ENCODE data around the gene P2RY8.

DNA sequence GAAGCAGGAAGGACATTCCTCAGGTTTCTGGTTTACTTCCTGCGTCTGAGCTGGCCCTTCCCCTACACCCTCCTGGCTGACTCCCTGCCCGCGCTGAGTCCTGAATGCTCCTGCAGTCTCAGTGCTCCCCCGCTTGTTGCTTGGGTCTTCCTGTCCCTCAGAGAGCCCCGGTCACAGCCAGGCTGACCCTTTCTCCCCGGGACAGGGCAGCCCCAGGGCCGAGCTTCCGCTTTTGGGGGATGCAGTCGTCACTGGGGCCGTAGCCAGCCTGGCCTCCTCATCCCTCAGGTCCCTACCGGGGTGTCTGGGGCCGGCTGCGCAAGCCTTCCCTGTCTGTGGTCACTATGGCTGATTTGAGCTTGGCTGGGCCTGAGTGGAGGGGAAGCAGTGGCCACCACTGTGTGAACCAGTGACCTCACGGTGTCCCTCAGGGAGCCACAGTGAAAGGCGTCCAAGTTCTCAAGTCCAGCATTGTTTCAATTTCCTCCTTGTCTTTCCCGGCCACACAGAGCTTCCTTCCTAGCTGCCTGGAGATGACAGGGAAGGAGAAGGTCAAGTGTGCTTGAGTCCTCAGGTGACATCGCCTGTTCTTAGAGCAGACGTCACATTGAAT is 50.1 kb downstream of the P2RY8 start:
- TF ChIP-seq, protein P1, sequence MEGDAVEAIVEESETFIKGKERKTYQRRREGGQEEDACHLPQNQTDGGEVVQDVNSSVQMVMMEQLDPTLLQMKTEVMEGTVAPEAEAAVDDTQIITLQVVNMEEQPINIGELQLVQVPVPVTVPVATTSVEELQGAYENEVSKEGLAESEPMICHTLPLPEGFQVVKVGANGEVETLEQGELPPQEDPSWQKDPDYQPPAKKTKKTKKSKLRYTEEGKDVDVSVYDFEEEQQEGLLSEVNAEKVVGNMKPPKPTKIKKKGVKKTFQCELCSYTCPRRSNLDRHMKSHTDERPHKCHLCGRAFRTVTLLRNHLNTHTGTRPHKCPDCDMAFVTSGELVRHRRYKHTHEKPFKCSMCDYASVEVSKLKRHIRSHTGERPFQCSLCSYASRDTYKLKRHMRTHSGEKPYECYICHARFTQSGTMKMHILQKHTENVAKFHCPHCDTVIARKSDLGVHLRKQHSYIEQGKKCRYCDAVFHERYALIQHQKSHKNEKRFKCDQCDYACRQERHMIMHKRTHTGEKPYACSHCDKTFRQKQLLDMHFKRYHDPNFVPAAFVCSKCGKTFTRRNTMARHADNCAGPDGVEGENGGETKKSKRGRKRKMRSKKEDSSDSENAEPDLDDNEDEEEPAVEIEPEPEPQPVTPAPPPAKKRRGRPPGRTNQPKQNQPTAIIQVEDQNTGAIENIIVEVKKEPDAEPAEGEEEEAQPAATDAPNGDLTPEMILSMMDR (tag by site-specific recombination; IDR thresholded peaks at IDR 0.05) = no peak
- TF ChIP-seq, protein P2, sequence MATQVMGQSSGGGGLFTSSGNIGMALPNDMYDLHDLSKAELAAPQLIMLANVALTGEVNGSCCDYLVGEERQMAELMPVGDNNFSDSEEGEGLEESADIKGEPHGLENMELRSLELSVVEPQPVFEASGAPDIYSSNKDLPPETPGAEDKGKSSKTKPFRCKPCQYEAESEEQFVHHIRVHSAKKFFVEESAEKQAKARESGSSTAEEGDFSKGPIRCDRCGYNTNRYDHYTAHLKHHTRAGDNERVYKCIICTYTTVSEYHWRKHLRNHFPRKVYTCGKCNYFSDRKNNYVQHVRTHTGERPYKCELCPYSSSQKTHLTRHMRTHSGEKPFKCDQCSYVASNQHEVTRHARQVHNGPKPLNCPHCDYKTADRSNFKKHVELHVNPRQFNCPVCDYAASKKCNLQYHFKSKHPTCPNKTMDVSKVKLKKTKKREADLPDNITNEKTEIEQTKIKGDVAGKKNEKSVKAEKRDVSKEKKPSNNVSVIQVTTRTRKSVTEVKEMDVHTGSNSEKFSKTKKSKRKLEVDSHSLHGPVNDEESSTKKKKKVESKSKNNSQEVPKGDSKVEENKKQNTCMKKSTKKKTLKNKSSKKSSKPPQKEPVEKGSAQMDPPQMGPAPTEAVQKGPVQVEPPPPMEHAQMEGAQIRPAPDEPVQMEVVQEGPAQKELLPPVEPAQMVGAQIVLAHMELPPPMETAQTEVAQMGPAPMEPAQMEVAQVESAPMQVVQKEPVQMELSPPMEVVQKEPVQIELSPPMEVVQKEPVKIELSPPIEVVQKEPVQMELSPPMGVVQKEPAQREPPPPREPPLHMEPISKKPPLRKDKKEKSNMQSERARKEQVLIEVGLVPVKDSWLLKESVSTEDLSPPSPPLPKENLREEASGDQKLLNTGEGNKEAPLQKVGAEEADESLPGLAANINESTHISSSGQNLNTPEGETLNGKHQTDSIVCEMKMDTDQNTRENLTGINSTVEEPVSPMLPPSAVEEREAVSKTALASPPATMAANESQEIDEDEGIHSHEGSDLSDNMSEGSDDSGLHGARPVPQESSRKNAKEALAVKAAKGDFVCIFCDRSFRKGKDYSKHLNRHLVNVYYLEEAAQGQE (tag by site-specific recombination; IDR thresholded peaks at IDR 0.05) = no peak
- TF ChIP-seq ZFP69B (tag by site-specific recombination; IDR thresholded peaks at IDR 0.05) = no peak
- TF ChIP-seq, protein P3, sequence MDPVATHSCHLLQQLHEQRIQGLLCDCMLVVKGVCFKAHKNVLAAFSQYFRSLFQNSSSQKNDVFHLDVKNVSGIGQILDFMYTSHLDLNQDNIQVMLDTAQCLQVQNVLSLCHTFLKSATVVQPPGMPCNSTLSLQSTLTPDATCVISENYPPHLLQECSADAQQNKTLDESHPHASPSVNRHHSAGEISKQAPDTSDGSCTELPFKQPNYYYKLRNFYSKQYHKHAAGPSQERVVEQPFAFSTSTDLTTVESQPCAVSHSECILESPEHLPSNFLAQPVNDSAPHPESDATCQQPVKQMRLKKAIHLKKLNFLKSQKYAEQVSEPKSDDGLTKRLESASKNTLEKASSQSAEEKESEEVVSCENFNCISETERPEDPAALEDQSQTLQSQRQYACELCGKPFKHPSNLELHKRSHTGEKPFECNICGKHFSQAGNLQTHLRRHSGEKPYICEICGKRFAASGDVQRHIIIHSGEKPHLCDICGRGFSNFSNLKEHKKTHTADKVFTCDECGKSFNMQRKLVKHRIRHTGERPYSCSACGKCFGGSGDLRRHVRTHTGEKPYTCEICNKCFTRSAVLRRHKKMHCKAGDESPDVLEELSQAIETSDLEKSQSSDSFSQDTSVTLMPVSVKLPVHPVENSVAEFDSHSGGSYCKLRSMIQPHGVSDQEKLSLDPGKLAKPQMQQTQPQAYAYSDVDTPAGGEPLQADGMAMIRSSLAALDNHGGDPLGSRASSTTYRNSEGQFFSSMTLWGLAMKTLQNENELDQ (tag by site-specific recombination; IDR thresholded peaks at IDR 0.05; ENCODE audit: low read depth) = no peak
- TF ChIP-seq, protein P4, sequence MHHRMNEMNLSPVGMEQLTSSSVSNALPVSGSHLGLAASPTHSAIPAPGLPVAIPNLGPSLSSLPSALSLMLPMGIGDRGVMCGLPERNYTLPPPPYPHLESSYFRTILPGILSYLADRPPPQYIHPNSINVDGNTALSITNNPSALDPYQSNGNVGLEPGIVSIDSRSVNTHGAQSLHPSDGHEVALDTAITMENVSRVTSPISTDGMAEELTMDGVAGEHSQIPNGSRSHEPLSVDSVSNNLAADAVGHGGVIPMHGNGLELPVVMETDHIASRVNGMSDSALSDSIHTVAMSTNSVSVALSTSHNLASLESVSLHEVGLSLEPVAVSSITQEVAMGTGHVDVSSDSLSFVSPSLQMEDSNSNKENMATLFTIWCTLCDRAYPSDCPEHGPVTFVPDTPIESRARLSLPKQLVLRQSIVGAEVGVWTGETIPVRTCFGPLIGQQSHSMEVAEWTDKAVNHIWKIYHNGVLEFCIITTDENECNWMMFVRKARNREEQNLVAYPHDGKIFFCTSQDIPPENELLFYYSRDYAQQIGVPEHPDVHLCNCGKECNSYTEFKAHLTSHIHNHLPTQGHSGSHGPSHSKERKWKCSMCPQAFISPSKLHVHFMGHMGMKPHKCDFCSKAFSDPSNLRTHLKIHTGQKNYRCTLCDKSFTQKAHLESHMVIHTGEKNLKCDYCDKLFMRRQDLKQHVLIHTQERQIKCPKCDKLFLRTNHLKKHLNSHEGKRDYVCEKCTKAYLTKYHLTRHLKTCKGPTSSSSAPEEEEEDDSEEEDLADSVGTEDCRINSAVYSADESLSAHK (tag by site-specific recombination; IDR thresholded peaks at IDR 0.05) = no peak
- TF ChIP-seq ZNF707 (tag by site-specific recombination; IDR thresholded peaks at IDR 0.05) = no peak
- TF ChIP-seq ZFP37 (tag by site-specific recombination; IDR thresholded peaks at IDR 0.05) = no peak
- TF ChIP-seq ZSCAN30 (tag by site-specific recombination; IDR thresholded peaks at IDR 0.05) = no peak
- no peak for TF ChIP-seq ZNF677 (tag by site-specific recombination; IDR thresholded peaks at IDR 0.05)
- no peak for TF ChIP-seq ZNF433 (tag by site-specific recombination; IDR thresholded peaks at IDR 0.05; ENCODE audit: low read depth)

Measured in HEK293 (cell line).